HG03575 (cell line): ENCODE data around the gene HCAR3.
"Not testable (repeated sequence)": the region's sequence is repeated elsewhere in the genome, so short reads cannot be mapped to it uniquely, and the experiment has no call there.

Experiments
- ATAC-seq: cut with Tn5 transposase; IDR thresholded peaks from one replicate; pipeline ENCODE4 v1.9.1; 2021; ENCODE audit not compliant: unreplicated experiment, insufficient number of reproducible peaks, low FRiP score; ENCODE audit errors: extremely low read depth

HCAR3 gene

DNA sequence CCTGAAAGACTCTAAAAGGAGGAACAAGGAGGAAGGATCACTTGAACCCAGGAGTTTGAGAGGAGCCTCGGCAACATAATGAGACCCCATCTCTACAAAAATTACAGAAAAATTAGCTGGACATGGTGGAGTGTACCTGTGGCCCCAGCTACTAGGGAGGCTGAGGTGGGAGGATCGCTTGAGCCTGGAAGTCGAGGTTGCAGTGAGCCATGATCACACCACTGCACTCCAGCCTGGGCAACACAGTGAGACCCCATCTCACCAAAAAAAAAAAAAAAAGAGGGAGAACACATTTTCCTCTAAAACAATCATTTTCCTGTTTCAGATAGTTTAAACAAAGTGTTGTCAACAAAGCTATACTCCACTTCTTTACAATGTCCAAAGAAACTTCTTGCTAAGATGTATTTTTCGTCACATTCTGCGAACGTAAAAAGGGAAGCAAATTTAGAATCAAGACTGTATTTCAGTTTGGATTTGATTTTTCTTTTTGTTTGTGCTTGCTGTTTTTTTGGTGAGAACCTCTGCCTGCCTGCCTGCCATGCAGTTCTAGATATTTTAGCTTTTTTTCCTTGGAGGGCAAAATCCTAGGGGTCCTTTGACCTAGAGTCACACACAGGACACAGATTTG, 9.0 kb upstream of the HCAR3 start:
- ATAC-seq, result no peak

DNA sequence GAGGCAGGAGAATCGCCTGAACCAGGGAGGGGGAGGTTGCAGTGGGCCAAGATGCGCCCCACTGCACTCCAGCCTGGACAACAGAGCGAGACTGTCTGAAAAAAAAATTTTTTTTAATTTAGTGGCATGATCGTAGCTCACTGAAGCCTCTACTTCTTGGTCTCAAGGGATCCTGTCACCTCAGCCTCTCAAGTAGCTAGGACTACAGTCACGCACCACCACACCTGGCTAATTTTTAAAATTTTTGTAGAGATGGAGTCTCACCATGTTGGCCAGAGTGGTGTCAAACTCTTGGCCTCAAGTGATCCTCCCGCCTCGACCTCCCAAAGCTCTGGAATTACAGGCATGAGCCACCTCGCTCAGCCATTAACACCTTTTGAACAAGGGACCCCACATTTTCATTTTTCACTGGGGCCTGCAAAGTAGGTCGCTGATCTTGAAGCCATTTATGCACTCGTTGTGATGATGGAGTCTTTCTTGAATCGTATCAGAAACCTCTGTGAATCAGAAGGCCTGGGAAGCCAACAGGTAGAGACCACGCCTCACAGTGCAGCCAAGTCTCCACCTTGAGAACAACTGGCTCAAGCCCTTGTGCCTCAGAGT, 8.1 kb upstream of the HCAR3 start:
- no peak for ATAC-seq

DNA sequence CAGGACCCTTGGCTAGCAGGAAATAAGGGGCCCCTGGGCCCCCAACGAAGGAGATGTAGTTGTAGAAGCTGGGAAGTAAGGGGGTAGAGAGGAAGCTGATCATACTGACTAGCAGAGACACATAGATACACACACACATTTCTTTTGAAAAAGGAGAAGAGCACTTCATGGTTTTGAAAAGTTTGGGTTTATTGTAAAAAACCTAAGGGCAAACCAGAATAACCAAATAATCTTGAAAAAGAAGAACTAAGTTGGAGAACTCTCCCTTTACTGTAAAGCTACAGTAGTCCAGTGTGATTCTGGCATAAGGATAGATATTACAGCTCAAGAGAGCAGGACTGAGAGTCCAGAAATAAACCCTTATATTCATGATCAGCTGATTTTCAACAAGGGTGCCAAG, 5.8 kb upstream of the HCAR3 start:
- no peak for ATAC-seq

DNA sequence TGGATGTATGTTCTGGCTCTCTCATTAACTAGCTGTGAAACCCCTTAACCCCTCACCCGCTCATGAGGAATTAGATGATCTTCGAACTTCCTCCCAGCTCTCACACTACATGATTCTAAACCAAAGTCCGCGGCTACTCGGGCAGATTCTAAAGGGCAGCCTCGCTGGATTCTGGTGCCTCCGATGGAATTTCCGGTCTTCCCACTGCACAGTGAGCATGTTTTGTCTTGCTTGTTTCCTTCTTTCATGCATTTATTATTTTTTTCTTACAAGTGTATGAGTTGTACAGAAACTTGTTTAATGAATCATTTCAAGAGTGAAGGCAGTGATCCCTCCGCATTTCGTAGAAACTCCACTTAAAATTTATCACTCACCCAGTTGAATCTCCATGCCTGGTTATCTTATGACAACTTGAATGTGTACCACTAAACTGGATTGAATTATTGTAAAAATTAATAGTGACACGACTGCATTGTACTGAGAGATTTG, 4.5 kb upstream of the HCAR3 start:
- ATAC-seq, result no peak

DNA sequence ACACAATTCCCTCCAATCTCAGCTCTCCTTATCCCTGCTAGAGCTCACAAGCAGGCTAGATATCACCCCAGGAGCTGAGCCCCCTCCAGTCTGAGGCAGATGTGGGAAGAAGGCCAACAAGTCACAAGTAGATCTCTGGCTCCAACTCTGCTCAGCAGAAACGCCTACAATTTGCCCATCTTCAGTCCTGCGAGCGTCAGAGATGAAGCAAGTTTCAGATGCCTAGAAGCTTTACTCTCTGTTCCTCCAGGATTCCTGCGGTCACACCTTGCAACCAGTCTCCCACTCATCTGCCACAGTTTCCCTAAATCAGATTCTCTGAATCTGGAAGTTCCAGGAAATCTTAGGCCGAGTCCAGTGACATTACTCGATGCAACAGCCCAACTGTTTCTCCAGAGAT, 1.4 kb downstream of the HCAR3 start:
- ATAC-seq, result not testable (repeated sequence)

DNA sequence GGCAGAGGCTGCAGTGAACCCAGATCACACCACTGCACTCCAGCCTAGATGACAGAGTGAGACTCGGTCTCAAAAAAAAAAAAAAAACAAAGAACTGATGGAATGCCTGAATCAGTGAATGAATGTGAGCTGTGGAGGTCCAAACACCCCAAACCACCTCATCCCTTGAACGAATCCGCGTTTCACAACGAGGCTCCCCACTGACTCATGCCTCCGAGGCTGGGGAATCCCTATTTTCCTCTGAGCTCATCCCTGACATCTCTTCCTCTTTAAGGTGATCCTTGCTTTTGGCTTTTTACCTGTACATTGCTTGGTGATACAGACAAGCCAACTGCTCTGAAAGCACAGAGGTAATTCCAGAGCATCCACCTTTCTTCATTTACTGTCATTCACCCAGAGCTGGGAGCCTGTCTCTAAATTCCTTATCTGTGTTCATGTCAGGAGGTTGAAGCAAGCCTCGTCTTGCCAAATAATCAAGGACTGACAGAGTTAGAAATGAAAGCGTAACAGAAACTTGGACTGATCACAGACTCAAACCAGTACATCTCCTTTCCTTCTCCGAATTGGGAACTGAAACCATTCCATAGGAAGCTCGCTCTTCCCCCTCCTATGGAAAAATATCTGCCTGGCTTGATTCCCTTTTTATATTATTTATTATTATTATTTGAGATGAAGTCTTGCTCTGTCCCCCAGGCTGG, 3.0 kb downstream of the HCAR3 start:
- not testable (repeated sequence) for ATAC-seq

DNA sequence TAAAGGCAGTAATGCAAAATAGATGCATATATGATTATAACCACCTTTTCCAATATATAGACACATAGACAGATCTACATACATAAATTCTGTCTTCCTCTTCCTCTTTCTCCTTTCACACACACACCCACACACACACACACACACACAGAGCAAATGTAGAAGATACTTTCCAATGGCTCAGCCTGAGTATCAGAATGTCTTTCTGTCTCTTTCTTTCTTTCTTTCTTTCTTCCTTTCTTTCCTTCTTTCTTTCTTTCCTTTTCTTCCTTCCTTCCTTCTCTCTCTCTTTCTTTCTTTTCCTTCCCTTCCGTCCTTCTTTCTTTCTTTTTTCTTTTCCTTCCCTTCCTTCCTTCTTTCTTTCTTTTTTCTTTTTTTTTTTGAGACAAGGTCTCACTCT, 5.3 kb downstream of the HCAR3 start:
- not testable (repeated sequence) for ATAC-seq

DNA sequence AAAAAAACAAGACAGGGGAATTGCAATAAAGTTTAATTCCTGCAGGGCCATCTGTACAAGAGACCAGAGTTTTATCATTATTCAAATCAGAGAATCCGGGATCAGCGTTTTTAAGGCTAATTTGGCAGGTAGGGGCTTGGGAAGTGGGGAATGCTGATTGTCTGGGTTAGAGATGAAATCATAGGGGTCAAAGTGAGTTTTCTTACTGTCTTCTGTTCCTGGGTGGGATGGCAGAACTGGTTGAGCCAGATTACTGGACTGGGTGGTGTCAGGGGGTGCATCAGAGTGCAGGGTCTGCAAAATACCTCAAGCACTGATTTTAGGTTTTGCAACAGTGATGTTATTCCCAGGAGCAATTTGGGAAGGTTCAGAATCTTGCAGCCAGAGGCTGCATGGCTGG, 6.3 kb downstream of the HCAR3 start:
- ATAC-seq, result not testable (repeated sequence)

DNA sequence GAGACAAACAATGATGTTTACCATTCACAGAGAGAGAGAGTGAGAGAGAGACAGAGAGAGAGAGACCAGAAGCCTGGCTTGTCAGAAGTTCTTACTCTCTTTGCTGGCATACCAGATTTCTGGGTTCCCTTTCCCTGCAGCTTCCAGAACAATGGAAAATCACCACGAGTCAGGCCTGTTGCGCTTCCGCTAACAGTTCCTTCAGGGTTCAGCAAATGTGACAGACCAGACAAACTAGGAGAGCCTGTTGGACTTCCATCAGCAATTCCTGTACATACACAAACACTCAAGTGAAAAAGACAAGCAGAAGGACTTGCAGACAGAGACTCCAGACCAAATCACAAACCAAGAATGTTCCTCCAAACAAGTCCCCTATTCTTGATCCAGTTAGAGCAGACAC, 7.3 kb downstream of the HCAR3 start:
- ATAC-seq, result not testable (repeated sequence)

DNA sequence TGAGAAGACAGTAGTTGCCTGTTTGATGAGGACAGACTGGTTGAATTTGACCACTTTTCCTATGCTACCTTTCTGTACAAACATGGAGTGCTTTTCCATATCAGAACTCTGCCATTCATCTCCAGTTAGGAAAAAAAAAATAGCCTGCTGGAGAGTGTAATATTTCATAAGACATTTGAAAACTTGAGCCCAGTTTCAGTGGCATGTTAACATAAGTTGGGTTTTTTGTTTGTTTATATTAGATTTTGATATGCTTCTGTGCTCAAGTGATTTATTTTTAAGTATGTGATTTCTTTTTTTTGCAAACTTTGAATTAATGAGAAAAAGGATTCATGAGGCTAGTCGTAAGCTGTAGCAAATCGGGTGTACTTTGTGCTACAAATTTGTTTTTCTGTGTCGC, 12.8 kb downstream of the HCAR3 start:
- not testable (repeated sequence) for ATAC-seq

DNA sequence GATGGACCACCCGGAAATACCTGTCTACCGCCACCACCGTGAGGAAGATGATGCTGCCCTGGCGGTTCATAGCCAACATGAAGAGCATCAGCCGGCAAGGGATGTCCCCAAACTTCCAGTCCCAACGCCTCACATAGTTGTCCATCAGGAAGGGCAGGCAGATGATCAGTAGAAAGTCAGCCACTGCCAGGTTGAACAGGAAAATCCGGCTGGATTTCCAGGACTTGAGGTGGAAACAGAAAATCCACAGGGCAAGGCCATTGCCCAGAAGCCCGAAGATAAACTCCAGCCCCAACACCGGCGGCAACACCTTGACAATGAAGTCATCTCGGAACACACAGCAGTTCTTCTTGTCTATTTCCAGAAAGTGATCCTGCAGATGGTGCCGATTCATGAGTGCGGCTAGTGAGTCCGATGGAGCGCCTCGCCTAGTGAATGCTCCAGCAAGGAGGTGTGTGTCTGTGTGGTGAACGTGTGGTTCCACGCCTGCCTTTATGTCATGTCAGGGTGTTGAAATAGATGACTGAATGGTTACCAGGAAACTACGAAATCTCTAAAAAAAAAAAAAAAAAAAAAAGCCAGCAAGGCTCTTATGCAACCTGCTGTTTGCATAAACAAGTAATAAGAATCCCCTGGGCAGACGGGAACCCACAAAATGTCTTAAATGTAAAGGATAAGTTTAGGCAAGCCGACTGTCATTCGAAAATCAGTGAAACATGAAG, 13.6 kb downstream of the HCAR3 start, which contains the start of gene HCAR2:
Gene HCAR2, minus strand, starts transcription at position 468 of the 722 bp plus-strand sequence. Its CDS starts 74 bp downstream, at position 394.
- not testable (repeated sequence) for ATAC-seq

DNA sequence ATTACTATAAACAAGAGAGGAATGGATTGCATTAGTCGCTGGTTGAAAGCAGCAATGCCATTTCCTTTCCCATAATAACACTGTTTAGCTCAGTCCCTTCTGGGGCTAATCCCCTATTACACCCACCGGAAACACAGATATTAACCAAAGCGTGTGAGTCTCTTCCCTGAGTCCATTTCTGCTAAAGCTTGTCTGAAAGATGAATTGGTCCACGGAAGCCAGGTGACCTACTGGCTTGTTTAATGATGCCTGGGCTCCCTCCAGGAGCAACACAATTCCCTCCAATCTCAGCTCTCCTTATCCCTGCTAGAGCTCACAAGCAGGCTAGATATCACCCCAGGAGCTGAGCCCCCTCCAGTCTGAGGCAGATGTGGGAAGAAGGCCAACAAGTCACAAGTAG, 15.1 kb downstream of the HCAR3 start:
- not testable (repeated sequence) for ATAC-seq

DNA sequence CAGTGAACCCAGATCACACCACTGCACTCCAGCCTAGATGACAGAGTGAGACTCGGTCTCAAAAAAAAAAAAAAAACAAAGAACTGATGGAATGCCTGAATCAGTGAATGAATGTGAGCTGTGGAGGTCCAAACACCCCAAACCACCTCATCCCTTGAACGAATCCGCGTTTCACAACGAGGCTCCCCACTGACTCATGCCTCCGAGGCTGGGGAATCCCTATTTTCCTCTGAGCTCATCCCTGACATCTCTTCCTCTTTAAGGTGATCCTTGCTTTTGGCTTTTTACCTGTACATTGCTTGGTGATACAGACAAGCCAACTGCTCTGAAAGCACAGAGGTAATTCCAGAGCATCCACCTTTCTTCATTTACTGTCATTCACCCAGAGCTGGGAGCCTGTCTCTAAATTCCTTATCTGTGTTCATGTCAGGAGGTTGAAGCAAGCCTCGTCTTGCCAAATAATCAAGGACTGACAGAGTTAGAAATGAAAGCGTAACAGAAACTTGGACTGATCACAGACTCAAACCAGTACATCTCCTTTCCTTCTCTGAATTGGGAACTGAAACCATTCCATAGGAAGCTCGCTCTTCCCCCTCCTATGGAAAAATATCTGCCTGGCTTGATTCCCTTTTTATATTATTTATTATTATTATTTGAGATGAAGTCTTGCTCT, 16.4 kb downstream of the HCAR3 start:
- ATAC-seq, result not testable (repeated sequence)

DNA sequence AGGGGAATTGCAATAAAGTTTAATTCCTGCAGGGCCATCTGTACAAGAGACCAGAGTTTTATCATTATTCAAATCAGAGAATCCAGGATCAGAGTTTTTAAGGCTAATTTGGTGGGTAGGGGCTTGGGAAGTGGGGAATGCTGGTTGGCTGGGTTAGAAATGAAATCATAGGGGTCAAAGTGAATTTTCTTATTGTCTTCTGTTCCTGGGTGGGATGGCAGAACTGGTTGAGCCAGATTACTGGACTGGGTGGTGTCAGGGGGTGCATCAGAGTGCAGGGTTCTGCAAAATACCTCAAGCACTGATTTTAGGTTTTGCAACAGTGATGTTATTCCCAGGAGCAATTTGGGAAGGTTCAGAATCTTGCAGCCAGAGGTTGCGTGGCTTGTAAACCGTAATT, 19.7 kb downstream of the HCAR3 start:
- ATAC-seq, result not testable (repeated sequence)

DNA sequence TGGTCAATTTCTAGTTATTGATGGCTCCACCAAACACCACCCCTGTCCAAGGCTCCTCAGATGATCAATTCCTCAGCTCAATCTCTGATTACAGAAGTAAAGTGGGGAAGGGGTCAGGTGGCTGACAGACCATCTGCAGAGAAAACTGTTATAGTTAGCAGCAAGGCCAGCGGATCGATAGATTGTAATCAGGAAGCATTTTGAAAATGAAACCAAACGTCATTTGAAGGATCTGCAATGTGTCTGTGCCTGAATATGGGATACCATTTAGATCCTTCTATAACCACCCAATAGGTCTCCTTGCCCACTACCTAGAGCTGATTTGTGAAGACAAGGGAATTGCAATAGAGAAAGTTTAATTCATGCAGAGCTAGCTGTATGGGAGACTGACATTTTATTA, 25.0 kb downstream of the HCAR3 start:
- no peak for ATAC-seq

DNA sequence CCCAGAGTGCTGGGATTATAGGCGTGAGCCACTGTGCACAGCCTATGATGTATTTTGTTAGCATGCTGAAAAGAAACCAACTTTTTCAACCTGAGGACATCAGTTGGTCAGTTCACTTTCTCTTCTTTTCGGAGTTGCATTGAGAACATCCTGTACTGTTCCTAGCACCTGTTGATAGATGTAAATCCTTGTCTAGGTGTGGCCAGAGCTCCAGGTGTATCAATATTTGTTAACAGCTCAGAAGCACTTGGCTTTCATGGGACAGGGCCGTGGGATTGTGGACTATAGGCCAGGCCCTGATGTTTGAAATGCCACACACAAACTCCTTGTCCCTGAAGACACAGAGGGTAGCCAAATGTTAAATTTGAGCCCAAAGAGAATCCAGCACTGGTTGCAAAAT, 28.3 kb downstream of the HCAR3 start:
- ATAC-seq, result no peak

DNA sequence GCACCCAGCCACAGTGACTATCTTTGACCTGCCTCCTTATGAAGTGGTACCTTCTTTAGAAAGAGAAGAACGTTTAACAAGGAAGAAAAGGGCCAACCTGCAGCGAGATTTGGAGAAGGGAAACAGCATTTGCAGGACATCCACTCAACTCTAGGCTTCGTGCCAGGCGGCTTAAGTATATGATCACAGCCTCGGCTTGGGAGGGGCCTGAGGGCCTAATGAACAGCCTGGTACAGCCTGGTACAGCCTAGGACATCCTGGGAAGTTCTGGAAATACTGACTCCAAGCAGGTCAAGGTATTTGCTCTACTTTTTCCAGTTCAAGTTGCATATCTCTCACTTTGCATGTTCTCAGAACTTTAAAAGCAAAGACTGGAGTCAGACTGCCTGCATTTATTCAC, 29.5 kb downstream of the HCAR3 start:
- ATAC-seq, result no peak

DNA sequence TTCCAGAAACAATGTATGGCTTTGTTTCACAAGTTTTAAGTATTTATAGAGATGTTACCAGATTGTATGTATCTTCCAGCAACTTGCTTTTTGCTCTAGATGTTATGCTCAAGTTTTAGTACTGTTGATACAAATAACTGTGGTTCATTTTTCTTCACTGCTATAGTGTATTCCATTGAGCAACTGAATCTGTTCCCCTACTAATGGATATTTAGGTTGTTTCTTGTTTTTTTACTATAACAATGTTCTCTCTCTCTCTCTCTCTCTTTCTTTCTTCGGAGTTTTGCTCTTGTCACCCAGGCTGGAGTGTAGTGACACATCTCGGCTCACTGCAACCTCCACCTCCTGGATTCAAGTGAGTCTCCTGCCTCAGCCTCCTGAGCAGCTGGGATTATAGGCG, 30.1 kb downstream of the HCAR3 start:
- no peak for ATAC-seq

DNA sequence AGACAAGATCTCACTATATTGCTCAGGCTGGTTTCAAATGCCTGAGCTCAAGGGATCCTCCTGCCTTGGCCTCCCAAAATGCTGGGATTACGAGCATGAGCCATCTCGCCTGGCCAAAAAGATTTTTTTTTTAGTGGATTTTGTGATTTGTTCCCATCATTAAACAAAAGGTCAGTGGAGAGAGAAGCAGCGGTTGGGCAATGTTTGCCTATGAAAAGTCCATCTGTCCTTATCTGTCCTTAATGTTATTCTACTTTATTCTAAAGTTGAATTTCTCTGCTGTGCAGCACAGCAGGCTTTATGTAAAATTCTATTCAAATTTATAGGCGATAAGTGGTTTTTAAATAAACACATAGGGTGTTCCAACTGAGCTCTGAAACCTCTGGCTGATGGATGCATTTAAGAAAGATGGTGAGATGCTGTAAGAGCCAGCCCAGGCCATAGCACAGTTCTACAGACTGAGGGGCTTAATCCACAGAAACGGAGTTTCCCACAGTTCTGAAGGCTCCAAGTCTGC, 32.3 kb downstream of the HCAR3 start:
- no peak for ATAC-seq
